Measurements from ENCODE around the gene ERAL1. TPM values are rescaled to one million over a fixed set of nuclear protein-coding genes. Genes with fewer than 3 reads are reported as not detected.

The ERAL1 gene
- total RNA-seq, 1 donor from 2014 or later, result 25.8 TPM

DNA sequence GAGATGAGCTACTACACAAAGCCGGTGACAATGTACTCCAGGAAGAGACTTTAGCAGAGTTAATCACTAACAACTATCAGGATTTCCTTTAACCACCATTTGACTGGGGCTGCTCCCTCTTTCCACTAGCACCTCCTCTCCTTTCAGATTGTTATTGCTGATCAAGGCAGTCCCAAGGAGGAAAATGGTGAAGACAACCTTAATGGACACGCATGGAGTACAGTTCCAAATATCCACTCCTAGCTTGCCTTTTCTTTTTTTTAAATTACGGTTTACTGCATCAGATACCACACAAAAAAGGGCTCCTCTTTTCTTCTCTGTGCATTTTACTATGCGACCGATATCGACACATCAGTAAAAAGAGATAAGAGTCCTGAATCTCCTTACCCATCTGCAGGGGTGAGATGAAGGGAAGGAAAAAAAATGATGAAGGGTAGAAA is 43.1 kb upstream of the ERAL1 start:
- H3K79me2 ChIP-seq (ENCODE audit: low read depth), result peaks cover 93% of the 10 kb centered on the region
- no peaks in the 10 kb centered on the region for H3K9me3 ChIP-seq (ENCODE audit: low read depth)
- peak; percentile 40 for DNase-seq (ENCODE audit: low spot score)
- no peaks in the 10 kb centered on the region for H3K27me3 Mint-ChIP-seq (ENCODE audit: insufficient read depth, low read depth)
- peak overlapping the region; percentile 97 for H3K4me3 ChIP-seq
- TF ChIP-seq EZH2 (IDR thresholded peaks at IDR 0.05), result no peak
- TF ChIP-seq, protein P1, sequence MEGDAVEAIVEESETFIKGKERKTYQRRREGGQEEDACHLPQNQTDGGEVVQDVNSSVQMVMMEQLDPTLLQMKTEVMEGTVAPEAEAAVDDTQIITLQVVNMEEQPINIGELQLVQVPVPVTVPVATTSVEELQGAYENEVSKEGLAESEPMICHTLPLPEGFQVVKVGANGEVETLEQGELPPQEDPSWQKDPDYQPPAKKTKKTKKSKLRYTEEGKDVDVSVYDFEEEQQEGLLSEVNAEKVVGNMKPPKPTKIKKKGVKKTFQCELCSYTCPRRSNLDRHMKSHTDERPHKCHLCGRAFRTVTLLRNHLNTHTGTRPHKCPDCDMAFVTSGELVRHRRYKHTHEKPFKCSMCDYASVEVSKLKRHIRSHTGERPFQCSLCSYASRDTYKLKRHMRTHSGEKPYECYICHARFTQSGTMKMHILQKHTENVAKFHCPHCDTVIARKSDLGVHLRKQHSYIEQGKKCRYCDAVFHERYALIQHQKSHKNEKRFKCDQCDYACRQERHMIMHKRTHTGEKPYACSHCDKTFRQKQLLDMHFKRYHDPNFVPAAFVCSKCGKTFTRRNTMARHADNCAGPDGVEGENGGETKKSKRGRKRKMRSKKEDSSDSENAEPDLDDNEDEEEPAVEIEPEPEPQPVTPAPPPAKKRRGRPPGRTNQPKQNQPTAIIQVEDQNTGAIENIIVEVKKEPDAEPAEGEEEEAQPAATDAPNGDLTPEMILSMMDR (IDR thresholded peaks at IDR 0.05), result no peak
- no peak for TF ChIP-seq EZH2phosphoT487 (IDR thresholded peaks at IDR 0.05)
- H2AFZ ChIP-seq (replicated peaks), result peak overlapping the region; percentile 77
- H3K27ac ChIP-seq, result peak overlapping the region; percentile 71
- no peaks in the 10 kb centered on the region for H3K9me3 Mint-ChIP-seq
- H3K4me2 ChIP-seq, result peak overlapping the region; percentile 95
- H3K27ac Mint-ChIP-seq, result peak overlapping the region; percentile 70
- peak overlapping the region; percentile 92 for H3K4me3 Mint-ChIP-seq
- H3F3A ChIP-seq (ENCODE audit: low read depth), result peaks cover 68% of the 10 kb centered on the region
- peak overlapping the region; percentile 36 for H3K9ac ChIP-seq
- peaks cover 41% of the 10 kb centered on the region for H3K4me1 ChIP-seq
- H3K36me3 Mint-ChIP-seq, result no peaks in the 10 kb centered on the region
- peaks cover 32% of the 10 kb centered on the region for H4K20me1 ChIP-seq (ENCODE audit: low read depth)
- peaks cover 38% of the 10 kb centered on the region for H3K4me1 Mint-ChIP-seq
- no peaks in the 10 kb centered on the region for H3K36me3 ChIP-seq
- H3K27me3 ChIP-seq, result no peaks in the 10 kb centered on the region

DNA sequence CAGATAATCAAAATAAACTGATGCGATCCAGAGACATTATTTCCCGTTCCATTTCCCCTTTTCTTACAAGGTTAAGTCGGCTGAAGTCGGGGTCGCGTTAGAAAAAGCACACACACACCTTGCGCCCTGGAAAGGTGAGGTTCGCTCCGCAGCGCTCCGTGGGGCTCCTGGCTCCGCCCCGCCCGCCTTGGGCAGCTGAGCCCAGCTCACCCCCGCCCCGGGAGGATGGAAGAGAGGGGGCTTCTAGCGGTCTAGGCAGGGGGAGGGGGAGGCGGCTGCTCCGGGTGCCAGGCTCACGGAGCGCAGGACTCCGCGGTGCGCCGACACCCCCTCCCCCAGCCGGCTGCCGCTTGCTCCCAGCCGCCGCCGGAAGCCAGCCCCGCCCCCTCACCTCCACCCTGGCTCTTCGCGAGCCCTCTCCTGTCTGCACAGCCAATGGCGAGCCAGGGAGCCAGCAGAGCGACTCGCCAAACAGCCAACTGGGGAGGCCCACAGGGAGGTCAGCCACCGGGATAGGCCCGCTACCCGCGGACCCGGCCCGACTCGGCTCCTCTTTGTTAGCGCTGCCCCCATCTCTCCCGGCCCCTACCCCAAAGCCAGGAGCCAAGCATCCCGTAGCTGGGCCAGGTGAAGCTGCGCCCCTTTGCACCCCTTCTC is 42.6 kb upstream of the ERAL1 start:
- Histone ChIP-seq H3F3A (ENCODE audit: low read depth) (peaks cover 66% of the 10 kb centered on the region), H3K4me3 (peak overlapping the region; percentile 97), H4K20me1 (ENCODE audit: low read depth) (peaks cover 27% of the 10 kb centered on the region), H3K27me3 (no peaks in the 10 kb centered on the region), H3K4me2 (peak overlapping the region; percentile 95), H3K4me1 (peaks cover 41% of the 10 kb centered on the region), H3K9ac (peak overlapping the region; percentile 36), H3K9me3 (ENCODE audit: low read depth) (no peaks in the 10 kb centered on the region), H3K27ac (peak overlapping the region; percentile 84), H3K79me2 (ENCODE audit: low read depth) (peaks cover 93% of the 10 kb centered on the region), H3K36me3 (no peaks in the 10 kb centered on the region), H2AFZ (replicated peaks) (peak overlapping the region; percentile 77)
- H3K27me3 Mint-ChIP-seq (ENCODE audit: insufficient read depth, low read depth), result no peaks in the 10 kb centered on the region
- H3K36me3 Mint-ChIP-seq, result no peaks in the 10 kb centered on the region
- no peaks in the 10 kb centered on the region for H3K9me3 Mint-ChIP-seq
- H3K4me3 Mint-ChIP-seq, result peak overlapping the region; percentile 93
- no peak for TF ChIP-seq EZH2 (IDR thresholded peaks at IDR 0.05)
- TF ChIP-seq, protein P1 (IDR thresholded peaks at IDR 0.05), result no peak
- peak overlapping the region; percentile 70 for H3K27ac Mint-ChIP-seq
- H3K4me1 Mint-ChIP-seq, result peaks cover 36% of the 10 kb centered on the region
- peak; percentile 99 for DNase-seq (ENCODE audit: low spot score)

DNA sequence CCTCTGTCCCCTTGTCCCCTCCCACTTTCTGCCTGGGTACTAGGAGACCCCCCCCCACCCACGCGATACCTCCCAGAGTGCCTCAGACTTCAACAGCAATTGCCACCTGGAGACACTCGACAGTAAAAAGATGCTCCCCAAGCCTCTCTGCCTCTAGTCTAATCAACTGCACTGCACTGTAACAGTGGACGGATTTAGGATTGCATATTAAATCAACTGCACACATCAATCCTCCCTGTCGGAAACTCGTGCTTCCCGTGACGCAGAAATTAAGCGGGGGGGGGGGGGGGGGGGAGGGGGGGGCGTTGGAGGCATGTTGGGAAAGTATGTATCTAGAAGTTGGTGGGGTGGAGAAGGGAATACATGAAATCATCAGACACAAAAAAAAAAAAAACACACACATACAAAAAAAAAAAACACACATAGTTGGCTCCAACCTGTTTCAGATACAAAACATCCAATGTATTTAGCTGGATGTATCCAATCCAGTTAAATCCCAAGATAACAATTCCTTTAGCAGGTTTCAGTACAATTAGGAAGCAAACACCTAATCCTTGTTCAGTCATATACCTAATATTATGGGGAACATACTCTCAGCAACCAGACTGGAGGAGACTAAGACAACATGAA is 42.0 kb upstream of the ERAL1 start:
- TF ChIP-seq, protein P1 (IDR thresholded peaks at IDR 0.05), result no peak
- TF ChIP-seq EZH2phosphoT487 (IDR thresholded peaks at IDR 0.05) (no peak), EZH2 (IDR thresholded peaks at IDR 0.05) (no peak)
- peaks cover 93% of the 10 kb centered on the region for H3K79me2 ChIP-seq (ENCODE audit: low read depth)
- peaks cover 59% of the 10 kb centered on the region for H3F3A ChIP-seq (ENCODE audit: low read depth)
- H2AFZ ChIP-seq (replicated peaks), result no peak overlapping the region
- Mint-ChIP-seq H3K27me3 (ENCODE audit: insufficient read depth, low read depth) (no peaks in the 10 kb centered on the region), H3K27ac (peak overlapping the region; percentile 81), H3K9me3 (no peaks in the 10 kb centered on the region), H3K4me3 (peak overlapping the region; percentile 93), H3K4me1 (peaks cover 29% of the 10 kb centered on the region), H3K36me3 (no peaks in the 10 kb centered on the region)
- H3K9ac ChIP-seq, result no peak overlapping the region
- H4K20me1 ChIP-seq (ENCODE audit: low read depth), result peaks cover 20% of the 10 kb centered on the region
- peak overlapping the region; percentile 70 for H3K4me2 ChIP-seq
- H3K4me3 ChIP-seq, result peak overlapping the region; percentile 97
- peaks cover 35% of the 10 kb centered on the region for H3K4me1 ChIP-seq
- no peak for DNase-seq (ENCODE audit: low spot score)
- peak overlapping the region; percentile 84 for H3K27ac ChIP-seq
- H3K27me3 ChIP-seq, result no peaks in the 10 kb centered on the region
- no peaks in the 10 kb centered on the region for H3K9me3 ChIP-seq (ENCODE audit: low read depth)
- no peaks in the 10 kb centered on the region for H3K36me3 ChIP-seq

All from neural progenitor cell (in vitro differentiated cells).